ENCODE data around the gene EPHB6.

The EPHB6 gene

GRCh38 chr7:142842251-142842766 is 12.6 kb upstream of the EPHB6 start:
- DNase-seq (ENCODE audit: low read depth in 1 of 2, low spot score in 1 of 2), result no peak
- in situ Hi-C loops (cut with HindIII; ENCODE audit: low pct_unique_long_range_greater_than_20kb, low sequenced_read_pairs), result no loop called here

GRCh38 chr7:142847353-142847752 is 7.5 kb upstream of the EPHB6 start:
- in situ Hi-C loops (cut with HindIII; ENCODE audit: low pct_unique_long_range_greater_than_20kb, low sequenced_read_pairs), result no loop called here
- DNase-seq (ENCODE audit: low read depth in 1 of 2, low spot score in 1 of 2), result no peak
- no peak for TF ChIP-seq JUND (IDR thresholded peaks at IDR 0.05; ENCODE audit: low read depth)

More at GRCh38 chr7:142842251-142842766, 12.6 kb upstream of the EPHB6 start:
- TF ChIP-seq JUND (IDR thresholded peaks at IDR 0.05; ENCODE audit: low read depth), result no peak

DNA sequence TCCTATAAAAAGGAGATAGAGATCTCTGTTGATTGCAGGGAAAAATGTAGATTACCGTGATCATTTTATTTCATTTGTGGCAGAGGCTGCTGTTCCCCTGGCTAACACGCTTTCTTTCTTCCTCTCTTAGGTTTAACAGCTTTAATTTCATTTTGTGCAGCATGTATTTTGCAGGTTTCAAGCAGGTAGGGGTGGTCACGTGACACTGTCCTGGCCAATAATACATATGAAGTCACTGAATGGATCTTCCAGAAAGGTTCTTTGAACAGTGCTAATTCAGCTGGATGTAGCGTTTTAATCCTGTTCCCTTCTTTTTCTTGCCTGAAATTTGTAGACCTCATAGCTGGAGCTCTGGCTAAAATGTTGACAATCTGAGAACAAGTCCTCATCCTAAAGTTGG is 3.6 kb upstream of the EPHB6 start:
- no peak for DNase-seq (ENCODE audit: low read depth in 1 of 2, low spot score in 1 of 2)
- in situ Hi-C loops (cut with HindIII; ENCODE audit: low pct_unique_long_range_greater_than_20kb, low sequenced_read_pairs), result no loop called here
- TF ChIP-seq JUND (IDR thresholded peaks at IDR 0.05; ENCODE audit: low read depth), result no peak

- no peak for DNase-seq (ENCODE audit: low read depth in 1 of 2, low spot score in 1 of 2)
- TF ChIP-seq JUND (IDR thresholded peaks at IDR 0.05; ENCODE audit: low read depth), result no peak
- in situ Hi-C loops (cut with HindIII; ENCODE audit: low pct_unique_long_range_greater_than_20kb, low sequenced_read_pairs), result no loop called here
Observed at GRCh38 chr7:142851919-142852318, 3.0 kb upstream of the EPHB6 start.

DNA sequence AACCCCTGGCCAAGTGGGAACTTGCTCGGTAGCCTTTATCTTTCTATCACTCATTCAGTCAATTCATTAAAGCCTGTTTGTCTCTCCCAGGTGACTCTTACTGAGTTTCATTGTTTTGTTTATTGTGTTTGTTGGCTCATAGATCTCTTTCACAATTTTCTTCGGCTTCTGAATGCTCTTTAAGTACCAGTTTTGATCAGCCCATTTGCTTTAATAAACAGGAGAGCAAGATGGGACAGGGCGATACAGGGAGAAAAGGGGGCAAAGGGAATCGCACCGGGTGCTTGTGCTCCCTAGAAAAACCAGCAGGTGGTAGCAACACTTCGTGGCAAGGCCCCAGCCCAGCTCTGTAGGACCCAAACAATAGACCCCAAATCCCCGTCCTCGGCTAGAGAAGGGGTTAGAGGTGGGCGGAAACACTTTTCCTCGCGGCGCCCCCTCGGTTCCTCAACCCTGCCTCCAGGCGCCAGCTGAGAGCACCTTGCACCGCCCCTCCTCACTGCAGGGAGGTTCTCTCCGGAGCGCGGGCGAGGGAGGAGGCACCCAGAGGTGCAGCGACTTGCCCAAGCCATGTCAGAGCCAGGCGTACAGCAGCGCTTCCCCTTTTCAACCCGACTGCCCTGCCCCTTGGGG is 1.0 kb upstream of the EPHB6 start:
- DNase-seq (ENCODE audit: low read depth in 1 of 2, low spot score in 1 of 2), result peak; percentile 41 to 61
- in situ Hi-C loops (cut with HindIII; ENCODE audit: low pct_unique_long_range_greater_than_20kb, low sequenced_read_pairs), result no loop called here
- no peak for TF ChIP-seq JUND (IDR thresholded peaks at IDR 0.05; ENCODE audit: low read depth)

DNA sequence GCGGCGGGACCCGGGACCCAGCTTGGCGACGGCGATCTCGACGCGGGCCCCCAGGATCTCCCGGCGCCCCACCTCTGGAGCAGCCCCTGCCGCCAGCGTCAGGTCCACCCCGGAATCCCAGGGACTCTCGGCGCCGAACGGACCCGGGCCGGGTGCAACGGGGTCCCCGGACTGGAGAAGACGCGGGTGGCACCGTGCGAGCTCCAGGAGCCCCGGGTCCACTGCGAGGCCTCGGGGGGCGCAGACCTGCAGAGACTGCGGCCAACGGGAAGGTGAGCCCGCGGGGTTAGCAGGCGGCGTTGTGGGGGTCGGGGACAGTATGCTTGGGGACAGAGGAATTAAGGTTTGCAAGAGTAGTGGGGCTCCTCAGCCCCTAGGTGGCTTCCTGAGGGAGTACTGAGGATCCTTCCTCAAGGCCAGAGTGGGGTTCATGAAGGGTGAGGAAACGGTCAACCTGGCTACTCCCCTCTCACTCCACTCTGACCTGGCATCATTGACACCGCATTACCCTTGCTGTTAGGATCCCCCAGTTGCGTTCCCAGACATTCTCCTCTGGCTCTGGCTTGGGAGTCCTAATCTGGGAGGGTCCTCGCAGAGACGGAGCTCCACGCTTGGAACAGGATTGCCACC is 353 bp downstream of the EPHB6 start:
- DNase-seq (ENCODE audit: low read depth in 1 of 2, low spot score in 1 of 2), result no peak
- in situ Hi-C loops (cut with HindIII; ENCODE audit: low pct_unique_long_range_greater_than_20kb, low sequenced_read_pairs), result no loop called here
- TF ChIP-seq JUND (IDR thresholded peaks at IDR 0.05; ENCODE audit: low read depth), result no peak

DNA sequence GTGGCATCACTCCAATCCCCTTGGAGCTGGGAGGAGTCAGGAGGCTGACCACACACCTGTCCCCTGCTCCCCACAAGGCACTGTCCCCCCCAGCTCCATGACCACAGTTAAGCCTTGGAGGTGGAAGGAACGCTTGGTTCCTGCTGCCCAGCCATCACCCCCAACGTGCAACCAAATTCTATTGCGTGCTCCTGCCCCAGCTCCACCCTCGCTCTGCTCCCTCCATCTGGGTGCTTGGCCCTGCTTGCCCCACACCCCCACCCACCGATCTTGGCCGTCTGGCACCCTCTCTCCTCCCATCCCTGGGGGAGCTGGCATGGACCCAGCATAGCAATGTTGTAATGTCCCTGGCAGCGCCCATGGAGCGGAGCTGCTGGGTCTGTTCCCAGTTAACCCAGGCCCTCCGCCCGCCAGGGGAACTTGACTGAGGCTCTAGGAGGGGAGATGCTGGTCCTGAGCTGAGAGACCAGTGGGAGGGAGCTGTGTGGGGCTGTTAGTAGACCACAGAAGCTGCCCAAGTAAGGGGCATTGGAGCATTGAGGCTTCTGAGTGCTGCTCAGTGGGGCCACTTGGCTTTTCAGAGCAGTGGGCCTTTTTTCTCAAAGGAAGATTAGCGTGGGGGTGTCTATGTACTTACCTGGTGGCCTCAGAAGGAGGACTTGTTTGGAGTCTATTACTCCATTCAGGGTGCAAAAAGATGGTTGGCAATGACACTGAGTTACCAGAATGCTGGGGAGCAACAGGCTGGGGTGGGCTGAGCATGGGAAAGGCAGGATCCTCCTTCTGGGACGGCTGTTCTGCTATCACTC is 1.1 kb downstream of the EPHB6 start:
- no peak for TF ChIP-seq JUND (IDR thresholded peaks at IDR 0.05; ENCODE audit: low read depth)
- no peak for DNase-seq (ENCODE audit: low read depth in 1 of 2, low spot score in 1 of 2)
- in situ Hi-C loops (cut with HindIII; ENCODE audit: low pct_unique_long_range_greater_than_20kb, low sequenced_read_pairs), result no loop called here

DNA sequence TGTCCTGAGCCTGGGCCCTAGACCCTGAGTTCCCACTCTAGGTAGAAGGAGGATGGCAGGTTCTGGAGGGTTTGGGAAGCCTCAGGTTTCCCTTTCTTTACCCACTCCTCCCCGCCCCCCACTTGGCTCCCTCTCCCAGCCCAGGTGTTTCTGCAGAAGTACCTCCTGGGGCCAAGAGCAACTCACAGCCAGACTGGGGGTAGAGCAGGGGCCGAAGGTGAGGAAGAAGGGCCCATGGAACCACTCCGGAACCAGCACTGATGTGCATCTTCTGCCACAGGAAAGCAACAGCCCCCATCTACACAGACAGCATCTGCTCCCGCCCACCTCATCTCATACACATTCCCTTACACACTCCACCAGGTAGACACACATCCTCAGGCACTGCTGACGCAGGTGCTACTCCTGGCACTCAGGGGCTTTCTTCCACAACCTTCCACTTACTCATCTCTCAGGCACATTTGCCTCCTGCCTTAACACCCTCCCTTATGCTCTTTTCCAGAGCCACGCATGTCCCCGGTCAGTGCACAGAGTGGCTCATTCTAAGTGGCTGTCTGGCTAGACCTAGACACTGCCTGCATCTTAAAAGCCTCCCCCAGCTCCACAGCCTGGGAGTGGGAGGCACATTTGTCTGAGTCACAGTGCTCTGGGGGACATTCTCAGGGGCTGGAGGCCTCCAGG is 1.8 kb downstream of the EPHB6 start:
- TF ChIP-seq JUND (IDR thresholded peaks at IDR 0.05; ENCODE audit: low read depth), result no peak
- in situ Hi-C loops (cut with HindIII; ENCODE audit: low pct_unique_long_range_greater_than_20kb, low sequenced_read_pairs), result no loop called here
- DNase-seq (ENCODE audit: low read depth in 1 of 2, low spot score in 1 of 2), result peak in 1 of 2 experiments; percentile 25

DNA sequence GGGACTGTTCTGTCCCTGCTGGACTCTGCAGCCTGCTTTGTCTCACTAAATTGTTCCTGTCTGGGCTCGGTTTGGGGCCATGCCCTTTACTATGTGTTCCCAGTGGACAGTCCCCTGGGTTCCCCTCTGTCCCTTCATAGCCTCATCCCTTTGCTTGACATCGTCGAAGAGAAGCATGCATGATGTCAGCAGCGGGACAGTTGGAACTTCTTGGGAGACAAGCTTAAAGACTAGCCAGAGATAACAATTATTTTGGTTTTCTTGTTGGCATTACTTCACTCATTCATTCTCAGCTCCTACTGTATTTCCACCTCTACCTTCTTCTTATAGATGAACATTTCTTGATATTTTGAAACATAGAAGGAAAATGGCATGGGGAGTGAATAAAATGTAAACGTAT is 2.7 kb downstream of the EPHB6 start:
- in situ Hi-C loops (cut with HindIII; ENCODE audit: low pct_unique_long_range_greater_than_20kb, low sequenced_read_pairs), result no loop called here
- DNase-seq (ENCODE audit: low read depth in 1 of 2, low spot score in 1 of 2), result no peak
- TF ChIP-seq JUND (IDR thresholded peaks at IDR 0.05; ENCODE audit: low read depth), result no peak

DNA sequence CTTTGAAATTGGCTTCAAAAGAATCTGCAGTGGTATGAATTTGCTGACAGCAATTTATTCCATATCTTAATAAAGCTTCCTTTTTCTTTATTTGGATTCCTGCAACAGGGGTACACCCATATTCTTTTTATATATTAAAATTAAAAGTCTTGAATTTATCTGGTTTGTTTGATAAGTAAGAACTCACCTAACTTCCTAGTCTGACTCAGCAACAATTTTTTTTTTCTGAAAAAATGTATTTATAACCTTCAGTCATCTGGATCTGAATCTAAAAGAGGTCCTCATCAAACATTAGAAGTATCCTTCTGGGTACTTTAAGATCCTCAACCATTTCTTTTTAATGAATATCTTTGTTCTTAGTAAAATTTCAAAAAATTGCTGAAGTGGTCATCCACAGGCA is 4.5 kb downstream of the EPHB6 start:
- in situ Hi-C loops (cut with HindIII; ENCODE audit: low pct_unique_long_range_greater_than_20kb, low sequenced_read_pairs), result no loop called here
- no peak for DNase-seq (ENCODE audit: low read depth in 1 of 2, low spot score in 1 of 2)
- TF ChIP-seq JUND (IDR thresholded peaks at IDR 0.05; ENCODE audit: low read depth), result no peak

DNA sequence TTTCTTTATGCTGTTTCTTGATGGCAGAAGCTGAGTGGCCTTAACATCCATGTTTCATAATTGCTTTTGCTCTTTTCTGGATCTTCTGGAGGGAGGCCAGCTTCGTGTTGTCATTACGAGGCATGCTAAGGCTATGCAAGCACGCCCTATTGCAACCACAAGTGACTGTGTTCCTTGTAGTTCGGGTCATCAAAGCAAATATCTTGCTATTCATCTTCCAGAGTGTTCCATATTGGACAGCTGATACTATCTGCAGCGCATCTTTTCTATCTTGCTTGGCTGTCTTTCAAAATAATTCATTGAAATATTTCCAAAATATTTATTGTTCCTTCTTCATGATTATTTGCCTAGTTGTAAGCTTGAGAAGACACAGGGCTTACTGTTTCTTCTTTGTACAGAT is 5.0 kb downstream of the EPHB6 start:
- DNase-seq (ENCODE audit: low read depth in 1 of 2, low spot score in 1 of 2), result peak in 1 of 2 experiments; percentile 54
- in situ Hi-C loops (cut with HindIII; ENCODE audit: low pct_unique_long_range_greater_than_20kb, low sequenced_read_pairs), result no loop called here
- no peak for TF ChIP-seq JUND (IDR thresholded peaks at IDR 0.05; ENCODE audit: low read depth)

- no peak for TF ChIP-seq JUND (IDR thresholded peaks at IDR 0.05; ENCODE audit: low read depth)
- peak; percentile 29 to 69 for DNase-seq (ENCODE audit: low read depth in 1 of 2, low spot score in 1 of 2)
- in situ Hi-C loops (cut with HindIII; ENCODE audit: low pct_unique_long_range_greater_than_20kb, low sequenced_read_pairs), result no loop called here
Observed at GRCh38 chr7:142860968-142861367, 6.1 kb downstream of the EPHB6 start.
